VCaP (cell line): ENCODE data around the gene TEX48.

Experiments
- H3K27ac ChIP-seq: fragments of 450-650 bp; 2 replicates; pipeline ENCODE4 v1.5.1; 2017
- TF ChIP-seq, protein P1 (sequence below): fragments of 450-650 bp; conservative IDR thresholded peaks from 2 replicates; pipeline ENCODE4 v1.5.1; 2017; ENCODE audit warnings: mild to moderate bottlenecking, moderate library complexity

The TEX48 gene

DNA sequence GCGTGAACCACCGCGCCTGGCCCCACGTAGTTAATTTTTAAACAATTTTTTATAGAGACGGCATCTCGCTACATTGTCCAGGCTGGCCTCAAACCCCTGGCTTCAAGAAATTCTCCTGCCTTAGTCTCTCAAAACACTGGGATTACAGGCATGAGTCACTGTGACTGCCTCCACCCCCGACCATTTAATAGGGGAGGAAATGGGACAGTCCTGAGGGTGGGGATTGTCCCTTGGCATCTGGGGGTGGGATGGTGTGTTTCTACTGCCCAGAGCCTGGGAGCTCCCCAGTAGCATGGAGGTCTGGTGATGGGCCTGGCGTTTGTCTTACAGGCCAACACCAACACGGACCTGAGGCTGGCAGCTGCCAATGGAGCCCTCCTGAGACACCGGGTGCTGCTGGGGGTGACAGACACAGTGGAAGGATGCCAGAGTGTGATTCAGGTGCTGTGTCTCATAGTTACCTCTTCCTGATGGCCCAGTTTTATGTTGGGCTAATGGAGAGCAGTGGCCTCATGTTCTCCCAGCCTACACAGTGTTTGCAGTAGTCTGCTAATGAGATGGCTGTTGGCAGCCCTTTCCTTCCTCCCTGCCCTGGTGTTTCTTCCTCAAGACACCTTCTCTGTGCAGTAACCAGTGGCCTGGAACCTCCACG lies 48.4 kb downstream of the TEX48 start:
- no peak overlapping the region for H3K27ac ChIP-seq
- TF ChIP-seq, protein P1, sequence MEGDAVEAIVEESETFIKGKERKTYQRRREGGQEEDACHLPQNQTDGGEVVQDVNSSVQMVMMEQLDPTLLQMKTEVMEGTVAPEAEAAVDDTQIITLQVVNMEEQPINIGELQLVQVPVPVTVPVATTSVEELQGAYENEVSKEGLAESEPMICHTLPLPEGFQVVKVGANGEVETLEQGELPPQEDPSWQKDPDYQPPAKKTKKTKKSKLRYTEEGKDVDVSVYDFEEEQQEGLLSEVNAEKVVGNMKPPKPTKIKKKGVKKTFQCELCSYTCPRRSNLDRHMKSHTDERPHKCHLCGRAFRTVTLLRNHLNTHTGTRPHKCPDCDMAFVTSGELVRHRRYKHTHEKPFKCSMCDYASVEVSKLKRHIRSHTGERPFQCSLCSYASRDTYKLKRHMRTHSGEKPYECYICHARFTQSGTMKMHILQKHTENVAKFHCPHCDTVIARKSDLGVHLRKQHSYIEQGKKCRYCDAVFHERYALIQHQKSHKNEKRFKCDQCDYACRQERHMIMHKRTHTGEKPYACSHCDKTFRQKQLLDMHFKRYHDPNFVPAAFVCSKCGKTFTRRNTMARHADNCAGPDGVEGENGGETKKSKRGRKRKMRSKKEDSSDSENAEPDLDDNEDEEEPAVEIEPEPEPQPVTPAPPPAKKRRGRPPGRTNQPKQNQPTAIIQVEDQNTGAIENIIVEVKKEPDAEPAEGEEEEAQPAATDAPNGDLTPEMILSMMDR, result no peak

GRCh38 chr9:114631166-114631565 lies 50.8 kb downstream of the TEX48 start:
- no peak overlapping the region for H3K27ac ChIP-seq
- TF ChIP-seq, protein P1, result no peak

GRCh38 chr9:114629563-114630090 lies 52.4 kb downstream of the TEX48 start:
- H3K27ac ChIP-seq, result no peak overlapping the region
- TF ChIP-seq, protein P1, result no peak

- TF ChIP-seq, protein P1, result no peak
- H3K27ac ChIP-seq, result no peak overlapping the region
Measured at GRCh38 chr9:114627553-114627952, 54.4 kb downstream of the TEX48 start.

DNA sequence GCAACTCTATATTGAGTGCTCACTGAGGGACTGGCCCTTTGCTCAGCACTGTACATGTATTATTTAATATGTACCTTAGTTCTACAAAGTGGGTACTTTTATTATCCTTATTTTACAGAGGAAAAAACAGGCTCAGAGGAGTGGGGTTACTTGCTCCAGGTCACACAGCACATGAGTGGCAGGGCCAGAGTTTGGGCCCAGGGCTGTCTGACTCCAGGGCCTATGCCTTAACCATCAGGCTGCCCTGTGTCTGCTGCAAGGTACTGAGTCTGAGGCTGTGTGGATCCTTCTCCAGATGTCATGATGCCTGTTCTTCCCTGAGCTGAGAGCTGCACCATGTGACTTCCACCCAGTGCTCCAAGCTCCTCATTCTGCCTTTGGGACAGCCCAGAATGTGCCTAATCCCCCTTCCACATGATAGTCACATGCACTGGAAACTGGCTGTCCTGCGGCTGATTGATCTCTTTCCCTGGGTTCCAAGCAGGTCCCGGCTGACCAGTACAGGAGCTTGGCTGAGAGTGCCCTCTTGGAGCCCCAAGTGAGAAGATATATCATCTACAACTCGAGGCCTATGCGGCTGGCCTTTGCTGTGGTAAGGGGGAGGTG lies 55.5 kb downstream of the TEX48 start:
- TF ChIP-seq, protein P1, result no peak

GRCh38 chr9:114624677-114625076 lies 57.3 kb downstream of the TEX48 start:
- TF ChIP-seq, protein P1, result no peak
- H3K27ac ChIP-seq, result no peak overlapping the region

More for the DNA sequence above, 55.5 kb downstream of the TEX48 start:
- H3K27ac ChIP-seq, result no peak overlapping the region

- TF ChIP-seq, protein P1, result no peak
- H3K27ac ChIP-seq, result peak overlapping the region; percentile 99
Measured at GRCh38 chr9:114621975-114622609, 59.9 kb downstream of the TEX48 start.
